ENCODE measurements around the gene RNF44. TPM values are rescaled to one million over a fixed set of nuclear protein-coding genes. Genes with fewer than 3 reads are reported as not detected.

The RNF44 gene
- total and polyA plus RNA-seq, 2 experiments from 2014 or later, result 13.0 to 17.4 TPM

DNA sequence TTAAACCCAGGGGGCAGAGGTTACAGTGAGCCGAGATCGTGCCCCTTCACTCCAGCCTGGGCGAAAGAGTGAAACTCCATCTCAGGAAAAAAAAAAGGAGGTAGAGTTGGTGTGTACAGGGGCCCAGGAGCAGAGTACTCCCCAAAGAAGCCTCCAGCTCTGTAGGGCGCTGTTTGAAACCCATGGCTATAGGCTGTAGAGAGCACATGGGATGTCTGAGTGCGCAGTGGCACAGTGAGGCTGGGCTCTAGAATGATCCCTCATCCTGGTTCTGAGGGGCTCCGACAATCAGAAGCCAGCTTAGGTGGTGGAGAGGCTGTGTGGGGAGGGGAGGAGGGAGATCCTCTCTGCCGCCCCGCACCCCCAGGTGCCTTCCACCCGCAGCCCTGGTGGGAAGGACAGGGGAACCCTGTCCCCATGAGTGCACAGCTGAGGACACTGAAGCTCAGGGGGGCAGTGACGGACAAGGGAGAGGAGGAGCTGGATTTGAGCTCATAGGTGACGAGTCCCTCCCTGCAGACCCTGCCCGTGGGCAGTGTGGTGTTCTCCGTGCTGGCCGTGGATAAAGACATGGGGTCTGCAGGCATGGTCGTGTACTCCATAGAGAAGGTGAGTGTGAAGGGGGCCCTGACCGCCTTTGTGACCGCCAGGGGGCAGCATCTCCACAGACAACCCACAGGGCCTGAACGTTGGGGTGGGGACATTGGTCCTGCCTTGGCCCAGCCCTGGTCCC lies 36.5 kb upstream of the RNF44 start:
- no peaks in the 10 kb centered on the region for H3K4me1 ChIP-seq (ENCODE audit: insufficient read depth)
- H3K27ac ChIP-seq, result no peak overlapping the region
- no peaks in the 10 kb centered on the region for H3K9me3 ChIP-seq (ENCODE audit: low read depth)
- 54% methylated on average over 16 of the region's 18 CpGs for WGBS (ENCODE audit: low lambda C conversion rate, missing lambda C conversion rate)
- no peak for TF ChIP-seq EZH2 (IDR thresholded peaks at IDR 0.05; ENCODE audit: borderline replicate concordance)
- TF ChIP-seq, protein P1, sequence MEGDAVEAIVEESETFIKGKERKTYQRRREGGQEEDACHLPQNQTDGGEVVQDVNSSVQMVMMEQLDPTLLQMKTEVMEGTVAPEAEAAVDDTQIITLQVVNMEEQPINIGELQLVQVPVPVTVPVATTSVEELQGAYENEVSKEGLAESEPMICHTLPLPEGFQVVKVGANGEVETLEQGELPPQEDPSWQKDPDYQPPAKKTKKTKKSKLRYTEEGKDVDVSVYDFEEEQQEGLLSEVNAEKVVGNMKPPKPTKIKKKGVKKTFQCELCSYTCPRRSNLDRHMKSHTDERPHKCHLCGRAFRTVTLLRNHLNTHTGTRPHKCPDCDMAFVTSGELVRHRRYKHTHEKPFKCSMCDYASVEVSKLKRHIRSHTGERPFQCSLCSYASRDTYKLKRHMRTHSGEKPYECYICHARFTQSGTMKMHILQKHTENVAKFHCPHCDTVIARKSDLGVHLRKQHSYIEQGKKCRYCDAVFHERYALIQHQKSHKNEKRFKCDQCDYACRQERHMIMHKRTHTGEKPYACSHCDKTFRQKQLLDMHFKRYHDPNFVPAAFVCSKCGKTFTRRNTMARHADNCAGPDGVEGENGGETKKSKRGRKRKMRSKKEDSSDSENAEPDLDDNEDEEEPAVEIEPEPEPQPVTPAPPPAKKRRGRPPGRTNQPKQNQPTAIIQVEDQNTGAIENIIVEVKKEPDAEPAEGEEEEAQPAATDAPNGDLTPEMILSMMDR (IDR thresholded peaks at IDR 0.05; ENCODE audit: poor library complexity), result peak; percentile 63
- no peaks in the 10 kb centered on the region for H3K79me2 ChIP-seq
- peak; percentile 59 for DNase-seq (ENCODE audit: low spot score)
- H3K36me3 ChIP-seq (replicated peaks; ENCODE audit: insufficient read depth, low read depth), result no peaks in the 10 kb centered on the region
- H2AFZ ChIP-seq, result no peak overlapping the region
- no peaks in the 10 kb centered on the region for H3K9me2 ChIP-seq (replicated peaks; ENCODE audit: insufficient read depth)
- no peak overlapping the region for H3K4me2 ChIP-seq
- H3K4me3 ChIP-seq, result no peak overlapping the region
- no peaks in the 10 kb centered on the region for H3K27me3 ChIP-seq
- no peaks in the 10 kb centered on the region for H4K20me1 ChIP-seq (ENCODE audit: insufficient read depth, poor library complexity, severe bottlenecking)

DNA sequence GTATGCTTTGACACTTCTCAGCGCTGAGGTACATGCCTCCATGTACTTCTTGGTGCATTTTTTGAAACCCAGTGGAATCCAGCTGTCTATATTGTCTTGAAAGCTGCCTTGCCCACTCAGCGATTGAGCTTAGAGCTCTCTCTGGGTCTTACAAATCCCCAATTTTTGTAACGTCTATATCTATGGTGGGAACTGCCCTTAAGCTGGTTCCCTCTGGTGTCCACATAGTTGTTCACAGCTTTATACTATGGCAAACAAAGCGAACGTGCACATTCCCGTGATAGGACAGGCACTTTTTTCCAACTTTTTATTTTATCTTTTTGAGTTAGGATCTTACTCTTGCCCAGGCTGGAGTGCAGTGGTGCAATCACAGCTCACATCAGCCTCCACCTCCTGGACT lies 32.8 kb upstream of the RNF44 start:
- Histone ChIP-seq H3K36me3 (replicated peaks; ENCODE audit: insufficient read depth, low read depth) (no peaks in the 10 kb centered on the region), H4K20me1 (ENCODE audit: insufficient read depth, poor library complexity, severe bottlenecking) (no peaks in the 10 kb centered on the region), H3K9me3 (ENCODE audit: low read depth) (no peaks in the 10 kb centered on the region), H2AFZ (no peak overlapping the region), H3K4me3 (no peak overlapping the region), H3K4me1 (ENCODE audit: insufficient read depth) (no peaks in the 10 kb centered on the region), H3K27me3 (no peaks in the 10 kb centered on the region), H3K4me2 (no peak overlapping the region), H3K9me2 (replicated peaks; ENCODE audit: insufficient read depth) (no peaks in the 10 kb centered on the region), H3K79me2 (no peaks in the 10 kb centered on the region), H3K27ac (no peak overlapping the region)
- TF ChIP-seq EZH2phosphoT487 (IDR thresholded peaks at IDR 0.05; ENCODE audit: low read depth, severe bottlenecking, unreplicated experiment) (no peak), EZH2 (IDR thresholded peaks at IDR 0.05; ENCODE audit: borderline replicate concordance) (no peak)
- TF ChIP-seq, protein P1 (IDR thresholded peaks at IDR 0.05; ENCODE audit: poor library complexity), result no peak
- no peak for DNase-seq (ENCODE audit: low spot score)
- WGBS (ENCODE audit: low lambda C conversion rate, missing lambda C conversion rate), result 75% methylated on average over 6 of the region's 6 CpGs

DNA sequence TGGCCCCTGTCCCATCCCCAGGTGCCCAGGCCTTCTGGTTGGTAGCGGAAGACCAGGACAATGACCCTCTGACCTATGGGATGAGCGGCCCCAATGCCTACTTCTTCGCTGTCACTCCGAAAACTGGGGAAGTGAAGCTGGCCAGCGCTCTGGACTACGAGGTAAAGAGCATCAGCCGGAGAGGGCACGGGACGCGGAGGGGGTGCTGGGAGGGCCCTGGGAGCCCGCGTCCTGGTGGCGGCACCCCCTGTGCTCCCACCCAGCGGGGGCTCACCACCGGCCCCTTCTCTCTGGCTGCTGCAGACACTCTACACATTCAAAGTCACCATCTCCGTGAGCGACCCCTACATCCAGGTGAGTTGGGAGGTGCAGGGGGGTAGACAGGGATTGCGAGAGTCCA lies 31.5 kb upstream of the RNF44 start:
- DNase-seq (ENCODE audit: low spot score), result no peak
- H3K4me2 ChIP-seq, result no peak overlapping the region
- no peaks in the 10 kb centered on the region for H3K27me3 ChIP-seq
- H3K9me3 ChIP-seq (ENCODE audit: low read depth), result no peaks in the 10 kb centered on the region
- no peak for TF ChIP-seq EZH2 (IDR thresholded peaks at IDR 0.05; ENCODE audit: borderline replicate concordance)
- H3K79me2 ChIP-seq, result no peaks in the 10 kb centered on the region
- no peaks in the 10 kb centered on the region for H4K20me1 ChIP-seq (ENCODE audit: insufficient read depth, poor library complexity, severe bottlenecking)
- H3K9me2 ChIP-seq (replicated peaks; ENCODE audit: insufficient read depth), result no peaks in the 10 kb centered on the region
- no peaks in the 10 kb centered on the region for H3K4me1 ChIP-seq (ENCODE audit: insufficient read depth)
- H2AFZ ChIP-seq, result no peak overlapping the region
- 87% methylated on average over 18 of the region's 18 CpGs for WGBS (ENCODE audit: low lambda C conversion rate, missing lambda C conversion rate)
- no peaks in the 10 kb centered on the region for H3K36me3 ChIP-seq (replicated peaks; ENCODE audit: insufficient read depth, low read depth)
- no peak overlapping the region for H3K4me3 ChIP-seq
- H3K27ac ChIP-seq, result no peak overlapping the region

DNA sequence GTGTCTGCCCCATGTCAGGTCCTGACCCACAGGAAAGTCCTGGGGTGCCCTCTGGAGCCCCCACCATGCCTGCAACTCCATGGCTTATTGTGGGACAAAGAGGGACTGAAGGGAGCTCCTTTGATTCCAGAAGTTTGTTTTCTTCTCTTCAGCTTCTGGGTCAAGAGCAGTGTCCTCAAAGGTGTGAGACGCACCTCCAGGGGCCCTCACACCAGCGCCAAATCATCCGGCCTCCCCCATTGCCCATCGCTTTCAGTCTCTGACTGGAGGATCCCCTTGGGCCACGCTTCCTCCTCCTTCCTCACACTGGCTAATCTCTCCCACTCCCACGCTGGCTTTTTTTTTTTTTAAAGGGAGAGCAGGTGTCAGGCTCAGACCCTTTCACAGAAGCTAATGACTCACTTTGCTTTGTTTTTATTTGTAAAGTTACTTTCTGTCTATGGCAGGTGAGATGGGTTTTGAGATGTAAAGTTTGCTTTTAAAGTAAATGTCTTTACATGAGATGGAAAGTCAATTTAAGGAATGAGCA lies 28.6 kb upstream of the RNF44 start:
- no peaks in the 10 kb centered on the region for H3K79me2 ChIP-seq
- WGBS (ENCODE audit: low lambda C conversion rate, missing lambda C conversion rate), result 61% methylated on average over 6 of the region's 6 CpGs

More for the DNA sequence above, 28.6 kb upstream of the RNF44 start:
- no peaks in the 10 kb centered on the region for H4K20me1 ChIP-seq (ENCODE audit: insufficient read depth, poor library complexity, severe bottlenecking)
- H3K9me2 ChIP-seq (replicated peaks; ENCODE audit: insufficient read depth), result no peaks in the 10 kb centered on the region
- no peak overlapping the region for H2AFZ ChIP-seq
- TF ChIP-seq, protein P1 (IDR thresholded peaks at IDR 0.05; ENCODE audit: poor library complexity), result no peak
- no peak for TF ChIP-seq EZH2phosphoT487 (IDR thresholded peaks at IDR 0.05; ENCODE audit: low read depth, severe bottlenecking, unreplicated experiment)
- TF ChIP-seq EZH2 (IDR thresholded peaks at IDR 0.05; ENCODE audit: borderline replicate concordance), result no peak
- no peak overlapping the region for H3K27ac ChIP-seq
- H3K36me3 ChIP-seq (replicated peaks; ENCODE audit: insufficient read depth, low read depth), result no peaks in the 10 kb centered on the region
- H3K4me3 ChIP-seq, result no peak overlapping the region
- H3K27me3 ChIP-seq, result no peaks in the 10 kb centered on the region
- H3K9me3 ChIP-seq (ENCODE audit: low read depth), result no peaks in the 10 kb centered on the region
- H3K4me2 ChIP-seq, result no peak overlapping the region
- no peaks in the 10 kb centered on the region for H3K4me1 ChIP-seq (ENCODE audit: insufficient read depth)
- DNase-seq (ENCODE audit: low spot score), result no peak

Measured in hepatocyte (in vitro differentiated cells).